AG08396 (cell line): ENCODE measurements around the gene CHI3L1.

Source experiments
- DNase-seq: peaks from one replicate; pipeline ENCODE4 v3.0.0; 2012; ENCODE audit warnings: low spot score, mixed read lengths

Gene CHI3L1

DNA sequence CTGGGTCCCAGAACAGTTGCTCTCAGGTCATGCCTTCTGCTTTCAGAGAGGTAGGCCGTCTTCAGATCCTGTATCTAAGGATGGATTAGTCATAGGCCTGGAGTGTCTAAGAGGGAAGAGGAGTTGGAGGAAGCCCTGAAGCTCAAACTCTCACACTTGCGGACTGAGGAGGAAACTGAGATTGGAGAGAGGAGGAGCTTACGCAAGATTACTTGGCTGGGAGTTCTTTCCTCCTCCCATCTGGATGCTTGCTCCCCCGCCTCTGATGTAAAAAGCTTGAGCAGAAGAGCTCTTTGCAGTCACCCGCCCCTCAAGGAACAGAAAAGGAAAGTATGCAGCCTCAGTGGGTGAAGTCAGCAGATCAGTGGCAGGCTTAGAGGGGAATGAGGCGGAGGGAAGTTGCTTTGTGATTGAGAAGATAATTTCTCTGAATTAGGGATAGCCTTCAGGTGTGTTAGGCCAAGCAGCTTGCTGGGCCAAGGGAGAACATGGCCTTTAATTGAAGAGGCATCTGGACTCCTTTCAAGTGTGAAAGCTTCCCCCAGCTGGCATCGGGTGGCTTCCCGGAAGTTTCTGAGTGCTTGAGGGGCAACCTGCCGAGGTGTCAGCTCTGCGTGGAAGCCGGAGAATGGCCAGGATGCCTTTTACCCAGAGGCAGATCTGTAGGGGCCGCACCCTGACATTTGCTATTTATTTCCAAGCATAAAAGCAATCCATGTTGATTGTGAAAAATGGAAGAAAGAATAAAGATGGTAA lies 52.4 kb downstream of the CHI3L1 start:
- DNase-seq, result no peak

- DNase-seq, result no peak
These were observed 54.8 kb downstream of the CHI3L1 start for GRCh38 chr1:203131548-203132200.

- no peak for DNase-seq
These were observed 56.0 kb downstream of the CHI3L1 start for GRCh38 chr1:203130358-203130985.

GRCh38 chr1:203129501-203130231 lies 56.8 kb downstream of the CHI3L1 start:
- DNase-seq, result no peak
